ENCODE measurements around the gene CLTC.
"Not testable (repeated sequence)": the region's sequence is repeated elsewhere in the genome, so short reads cannot be mapped to it uniquely, and the experiment has no call there.

The CLTC gene

GRCh38 chr17:59634632-59635541, 15.2 kb downstream of the CLTC start:
- no peak for DNase-seq (ENCODE audit: low read depth)

GRCh38 chr17:59637611-59638310, 18.1 kb downstream of the CLTC start:
- DNase-seq (ENCODE audit: low read depth), result no peak

- DNase-seq (ENCODE audit: low read depth), result no peak
Measured at GRCh38 chr17:59638553-59638952, 18.9 kb downstream of the CLTC start.

GRCh38 chr17:59641799-59642484, 22.2 kb downstream of the CLTC start:
- no peak for DNase-seq (ENCODE audit: low read depth)

GRCh38 chr17:59642565-59642964, 22.9 kb downstream of the CLTC start:
- no peak for DNase-seq (ENCODE audit: low read depth)

GRCh38 chr17:59643159-59644140, 23.8 kb downstream of the CLTC start:
- no peak for DNase-seq (ENCODE audit: low read depth)

- no peak for DNase-seq (ENCODE audit: low read depth)
Measured at GRCh38 chr17:59647288-59647687, 27.6 kb downstream of the CLTC start.

- no peak for DNase-seq (ENCODE audit: low read depth)
Measured at GRCh38 chr17:59649886-59650285, 30.2 kb downstream of the CLTC start.

- no peak for DNase-seq (ENCODE audit: low read depth)
Measured at GRCh38 chr17:59650642-59651041, 30.9 kb downstream of the CLTC start.

- no peak for DNase-seq (ENCODE audit: low read depth)
Measured at GRCh38 chr17:59651346-59651745, 31.7 kb downstream of the CLTC start.

GRCh38 chr17:59652119-59652518, 32.4 kb downstream of the CLTC start:
- DNase-seq (ENCODE audit: low read depth), result no peak

GRCh38 chr17:59656624-59657023, 36.9 kb downstream of the CLTC start:
- DNase-seq (ENCODE audit: low read depth), result not testable (repeated sequence)

GRCh38 chr17:59666235-59666634, 46.5 kb downstream of the CLTC start:
- no peak for DNase-seq (ENCODE audit: low read depth)

- no peak for DNase-seq (ENCODE audit: low read depth)
Measured at GRCh38 chr17:59668816-59669215, 49.1 kb downstream of the CLTC start.

- no peak for DNase-seq (ENCODE audit: low read depth)
Measured at GRCh38 chr17:59669411-59669810, 49.7 kb downstream of the CLTC start.

- DNase-seq (ENCODE audit: low read depth), result no peak
Measured at GRCh38 chr17:59669944-59670343, 50.2 kb downstream of the CLTC start.

- DNase-seq (ENCODE audit: low read depth), result no peak
Measured at GRCh38 chr17:59671386-59671785, 51.7 kb downstream of the CLTC start.

GRCh38 chr17:59675231-59675630, 55.5 kb downstream of the CLTC start:
- no peak for DNase-seq (ENCODE audit: low read depth)

GRCh38 chr17:59676716-59677115, 57.0 kb downstream of the CLTC start:
- no peak for DNase-seq (ENCODE audit: low read depth)

- DNase-seq (ENCODE audit: low read depth), result no peak
Measured at GRCh38 chr17:59678918-59679317, 59.2 kb downstream of the CLTC start.

GRCh38 chr17:59680314-59680713, 60.6 kb downstream of the CLTC start:
- no peak for DNase-seq (ENCODE audit: low read depth)

- no peak for DNase-seq (ENCODE audit: low read depth)
Measured at GRCh38 chr17:59683283-59683682, 63.6 kb downstream of the CLTC start.
